Activated T-cell treated with anti-CD3 and anti-CD28 coated beads, Interleukin-2, amount 50 U/mL, for 48 hours (primary cell): ENCODE measurements around the gene MAP3K10.

Source experiments
- DNase-seq, 2 experiments: peaks; one replicate each; pipeline ENCODE4 v3.0.0-alpha.2; 2020

MAP3K10 gene

DNA sequence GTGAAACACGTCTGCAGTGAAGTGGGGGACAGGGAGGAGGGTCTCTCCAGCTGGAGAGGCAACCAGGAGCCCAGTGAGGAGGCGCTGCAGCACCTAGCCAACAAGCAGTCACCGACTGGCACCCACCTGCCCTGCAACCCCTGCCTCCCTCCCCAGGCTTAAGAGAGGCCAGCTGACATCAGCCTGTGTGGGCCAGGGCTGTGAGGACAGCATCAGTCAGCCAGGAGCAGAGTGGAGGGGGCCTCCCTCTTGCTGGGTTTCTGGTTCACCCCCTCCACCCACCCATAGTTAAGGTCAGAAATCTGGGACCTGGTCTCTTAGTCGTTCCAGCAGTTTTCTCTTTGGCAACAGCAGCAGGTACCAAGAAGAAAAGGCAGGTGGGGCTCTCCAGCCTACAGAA, 60.8 kb downstream of the MAP3K10 start:
- no peak for DNase-seq

DNA sequence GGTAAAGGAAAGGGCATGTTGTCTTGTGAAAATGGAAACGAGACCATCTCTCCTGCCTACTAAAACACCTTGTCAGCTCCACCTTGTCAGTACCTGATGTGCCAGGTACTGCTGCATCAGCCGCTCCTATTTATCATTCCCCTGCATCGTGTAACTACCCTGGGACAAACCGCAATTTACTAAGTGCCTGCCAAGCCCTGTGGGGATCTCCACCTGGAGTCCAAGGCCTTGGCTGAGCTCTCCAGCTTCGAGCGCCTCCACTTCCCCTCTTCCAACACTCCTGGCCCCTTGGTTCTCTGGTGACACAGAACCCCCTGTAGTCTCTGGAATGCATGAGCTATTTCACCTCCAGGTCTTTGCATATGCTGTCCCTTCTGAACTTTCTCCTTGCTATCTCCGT, 61.2 kb downstream of the MAP3K10 start:
- DNase-seq = no peak

DNA sequence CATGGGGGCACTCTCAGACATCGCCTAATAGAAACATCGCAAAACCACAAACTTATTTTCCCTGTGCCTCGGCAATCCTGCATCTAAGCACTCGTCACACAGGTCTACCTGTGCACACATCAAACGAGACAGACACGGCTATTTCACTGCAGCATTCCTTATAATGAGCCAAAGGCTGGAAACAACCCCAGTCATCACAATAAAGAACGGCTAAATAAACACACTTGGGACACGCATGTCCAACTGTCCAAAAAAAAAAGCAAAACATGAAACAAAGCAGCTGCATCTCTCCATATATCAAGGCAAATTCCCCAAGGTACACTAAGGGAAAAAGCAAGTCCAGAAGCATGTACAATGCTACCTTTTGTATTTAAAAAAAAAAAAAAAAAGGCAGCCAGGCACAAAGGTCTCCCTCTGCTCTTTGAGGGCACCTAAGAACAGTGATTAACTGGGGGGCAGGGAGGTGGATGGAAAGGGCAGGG, 62.4 kb downstream of the MAP3K10 start:
- no peak for DNase-seq

DNA sequence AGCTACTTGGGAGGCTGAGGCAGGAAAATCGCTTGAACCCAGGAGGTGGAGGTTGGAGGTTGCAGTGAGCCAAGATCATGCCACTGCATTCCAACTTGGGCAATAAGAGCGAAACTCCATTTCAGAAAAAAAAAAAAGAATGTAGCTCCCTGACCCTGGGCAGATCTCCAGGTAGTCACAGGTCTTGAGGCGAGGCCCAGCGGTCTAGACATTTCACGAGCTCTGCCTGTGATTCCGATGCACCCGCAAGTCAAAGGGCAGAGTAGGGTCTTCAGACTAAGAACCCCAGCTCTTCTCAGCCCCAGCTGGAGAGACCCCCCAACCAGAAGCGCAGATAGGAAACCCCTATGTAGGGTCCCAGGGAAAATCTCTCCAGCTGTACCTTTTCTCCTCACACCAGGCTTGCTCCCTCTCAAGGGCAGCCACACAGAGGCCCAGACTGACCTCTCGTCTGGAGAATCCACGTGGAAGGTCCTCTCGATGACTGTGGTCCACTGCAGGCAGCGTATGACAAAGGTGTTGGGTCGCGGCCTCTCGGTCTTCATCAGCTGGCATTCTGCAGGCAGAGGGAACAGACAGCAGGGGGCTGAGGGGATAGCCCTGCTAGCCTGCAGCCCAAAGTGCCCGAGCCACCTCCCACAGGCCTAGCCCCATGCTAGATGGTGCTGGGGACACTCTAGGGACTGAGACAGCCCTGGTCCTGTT, 63.6 kb downstream of the MAP3K10 start:
- no peak for DNase-seq

DNA sequence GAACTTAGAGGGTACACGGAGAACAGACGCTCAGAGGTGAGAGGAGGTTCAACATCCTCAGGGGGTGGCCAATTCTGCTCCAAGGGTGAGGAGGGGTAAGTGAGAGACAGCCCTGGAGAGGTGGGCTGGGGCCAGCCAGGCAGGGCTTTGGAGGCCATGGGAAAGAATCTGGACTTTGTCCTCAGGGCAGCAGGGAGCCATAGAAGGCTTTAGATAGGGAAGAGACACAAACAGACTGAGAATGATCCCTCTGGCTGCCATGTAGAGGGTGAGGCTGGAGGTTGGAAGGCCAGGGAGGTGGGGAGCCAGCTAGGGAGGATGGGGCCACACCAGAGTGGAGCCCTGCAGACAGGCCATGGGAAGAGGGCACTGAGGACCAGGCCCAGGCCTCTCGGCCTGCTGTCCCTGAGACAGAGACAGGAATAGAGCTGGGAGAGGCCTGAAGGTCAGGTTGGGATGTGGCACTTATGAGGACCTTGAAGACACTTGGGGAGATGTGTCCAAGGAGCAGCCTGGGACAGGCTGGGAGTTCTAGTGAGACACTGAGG, 64.5 kb downstream of the MAP3K10 start:
- DNase-seq = no peak

DNA sequence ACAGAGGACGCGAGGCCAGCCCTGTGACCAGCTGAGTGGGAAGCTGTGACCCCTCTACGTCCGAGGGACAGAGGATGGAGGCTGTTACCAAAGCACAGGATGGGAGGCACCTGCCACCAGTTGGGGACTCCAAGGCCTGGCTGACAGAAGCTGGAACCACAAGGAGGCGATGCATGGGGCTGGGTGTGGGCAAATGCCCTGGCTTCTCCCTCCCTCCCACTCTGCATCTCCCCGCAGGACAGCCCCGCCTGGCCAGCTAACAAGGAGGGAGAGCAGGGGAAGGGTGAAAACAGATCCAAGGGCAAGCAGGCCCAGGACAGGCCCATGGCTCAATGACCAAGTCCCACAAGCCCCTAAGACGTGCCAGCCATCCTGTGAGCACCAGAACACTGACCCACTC, 65.3 kb downstream of the MAP3K10 start:
- DNase-seq = no peak

DNA sequence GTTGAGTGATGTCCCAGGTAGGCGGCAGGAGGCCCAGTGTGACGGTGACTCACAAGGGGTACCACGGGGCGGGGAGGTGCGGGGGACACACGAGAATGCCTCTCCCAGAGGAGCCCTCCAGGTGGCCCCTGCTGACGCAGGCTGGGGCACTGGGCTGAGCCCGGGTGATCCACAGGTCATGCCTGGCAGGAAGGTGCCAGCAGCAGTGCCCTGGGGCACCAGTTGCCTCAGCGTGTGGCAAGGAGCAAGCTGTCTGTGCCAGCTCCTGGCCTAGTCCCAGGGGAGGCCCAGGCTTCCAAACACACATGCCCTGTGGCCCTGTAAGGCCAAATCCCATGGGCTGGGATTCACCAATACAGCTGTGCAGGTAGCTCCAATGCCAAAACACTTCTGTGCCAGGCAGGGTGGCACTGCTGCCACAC, 65.9 kb downstream of the MAP3K10 start:
- DNase-seq = no peak

DNA sequence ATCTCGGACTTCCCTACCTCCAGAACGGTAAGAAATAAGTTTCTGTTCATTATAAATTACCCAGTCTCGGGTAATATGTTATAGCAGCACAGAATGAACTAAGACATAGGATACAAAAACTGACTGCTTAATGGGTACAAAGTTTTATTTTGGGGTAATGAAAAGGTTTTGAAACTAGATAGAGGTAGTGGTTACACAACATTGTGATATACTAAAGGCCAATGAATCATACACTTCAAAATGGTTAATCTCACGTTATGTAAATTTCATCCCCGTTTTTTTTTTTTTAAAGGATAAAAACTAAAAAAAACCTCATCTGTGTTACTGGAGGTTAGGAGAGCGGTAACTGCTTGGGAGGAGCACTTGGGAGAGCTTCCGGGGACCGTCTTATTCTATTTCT, 70.4 kb downstream of the MAP3K10 start:
- no peak for DNase-seq

DNA sequence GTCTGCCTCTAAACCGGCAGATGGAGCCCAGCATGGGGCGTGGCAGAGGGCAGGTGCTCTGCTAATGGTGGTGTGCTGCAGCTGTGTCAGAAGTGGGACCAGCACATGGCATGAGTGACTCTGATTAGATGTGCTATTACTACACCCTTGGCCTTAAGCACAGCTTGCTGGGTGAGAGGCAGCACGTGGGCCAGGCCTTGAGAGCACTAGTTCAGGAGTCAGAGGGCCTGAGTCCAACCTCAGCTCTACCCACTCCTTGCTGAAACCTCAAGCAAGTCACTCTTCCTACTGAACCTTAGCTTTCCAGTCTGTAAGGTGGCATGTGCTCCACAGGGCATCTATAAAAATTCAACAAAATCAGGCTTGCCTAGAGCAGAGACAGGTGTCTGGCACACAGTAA, 71.2 kb downstream of the MAP3K10 start:
- no peak for DNase-seq

DNA sequence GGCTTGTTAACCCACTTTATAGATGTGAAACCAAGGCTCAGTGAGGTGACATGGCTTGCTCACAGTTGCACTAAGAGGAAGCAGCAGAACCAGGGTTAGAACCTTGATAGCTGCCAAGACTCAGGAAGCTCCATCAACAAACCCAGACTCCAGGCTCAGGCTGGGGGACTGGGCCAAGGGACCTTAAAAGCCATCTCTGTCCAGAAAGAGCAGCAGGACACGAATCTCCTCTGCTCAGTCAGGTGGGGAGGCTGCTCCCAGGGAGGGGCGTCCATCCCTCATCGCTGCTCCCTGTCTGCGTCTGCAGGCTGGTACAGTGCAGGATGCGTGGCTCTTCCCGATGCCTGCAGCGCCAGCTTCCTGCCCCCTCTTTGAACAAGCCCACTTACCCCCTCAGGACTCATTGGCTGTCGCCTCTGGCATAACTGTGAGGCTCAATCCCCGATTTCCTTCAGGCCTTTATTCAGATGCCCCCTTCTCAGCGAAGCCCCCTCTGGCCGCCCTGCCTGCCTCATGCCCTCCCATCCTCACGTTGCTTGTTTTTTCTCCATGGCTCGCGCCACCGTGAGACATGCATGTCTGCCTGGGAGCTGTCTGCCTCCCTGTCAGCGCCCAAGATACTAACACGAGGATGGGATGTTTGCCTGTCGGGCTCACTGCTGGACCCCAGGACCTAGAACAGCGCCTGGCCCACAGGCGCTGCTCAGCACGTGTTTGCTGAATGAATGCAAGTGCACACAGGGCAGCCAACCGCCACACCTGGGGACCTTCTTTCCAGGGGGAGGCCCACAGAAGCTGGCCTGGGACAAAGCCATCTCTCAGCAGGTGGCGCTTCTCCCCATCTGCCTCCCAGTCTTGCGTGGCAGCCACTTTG, 72.5 kb downstream of the MAP3K10 start:
- DNase-seq = no peak

DNA sequence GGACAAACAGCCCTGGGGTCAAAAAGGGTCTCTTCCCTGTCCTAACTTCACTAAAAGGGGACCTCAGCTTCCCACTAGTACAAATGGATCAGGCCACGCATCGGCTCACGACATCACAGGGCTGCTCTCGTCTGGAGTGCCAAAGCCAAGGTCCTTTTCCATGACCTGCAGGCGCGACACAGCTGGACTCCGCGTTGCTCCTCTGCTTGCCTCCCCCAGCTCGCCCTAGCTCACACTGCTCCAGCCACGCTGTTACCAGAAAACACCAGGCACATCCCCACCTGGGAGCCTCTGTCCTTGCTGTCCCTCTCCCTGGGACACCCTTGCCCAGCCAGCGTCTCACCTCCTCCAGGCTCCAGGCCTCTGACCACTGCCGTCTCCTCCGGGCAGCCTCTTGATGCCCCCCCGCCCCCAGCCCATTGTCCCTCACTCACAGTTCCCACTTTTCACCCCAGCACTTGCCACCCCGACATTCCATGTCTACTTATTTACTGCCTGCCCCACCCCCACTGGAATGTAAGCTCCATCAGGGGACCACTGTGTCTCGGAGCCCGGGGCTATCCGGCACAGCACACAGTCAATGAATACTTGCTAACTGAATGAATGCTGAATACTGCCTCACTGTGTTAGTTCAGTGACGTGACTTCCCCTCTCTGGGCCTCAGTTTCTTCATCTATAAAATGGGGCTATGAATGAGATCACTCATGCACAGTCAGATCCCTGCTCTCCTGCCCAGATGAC, 73.3 kb downstream of the MAP3K10 start:
- no peak for DNase-seq
